ENCODE data around the gene EZR. TPM values are rescaled to one million over a fixed set of nuclear protein-coding genes. Genes with fewer than 3 reads are reported as not detected.
A peak's percentile ranks its signal among the peaks of the same experiment; 100 is the strongest.

Gene EZR
- total RNA-seq, 1 donor from 2014 or later = 314 TPM

DNA sequence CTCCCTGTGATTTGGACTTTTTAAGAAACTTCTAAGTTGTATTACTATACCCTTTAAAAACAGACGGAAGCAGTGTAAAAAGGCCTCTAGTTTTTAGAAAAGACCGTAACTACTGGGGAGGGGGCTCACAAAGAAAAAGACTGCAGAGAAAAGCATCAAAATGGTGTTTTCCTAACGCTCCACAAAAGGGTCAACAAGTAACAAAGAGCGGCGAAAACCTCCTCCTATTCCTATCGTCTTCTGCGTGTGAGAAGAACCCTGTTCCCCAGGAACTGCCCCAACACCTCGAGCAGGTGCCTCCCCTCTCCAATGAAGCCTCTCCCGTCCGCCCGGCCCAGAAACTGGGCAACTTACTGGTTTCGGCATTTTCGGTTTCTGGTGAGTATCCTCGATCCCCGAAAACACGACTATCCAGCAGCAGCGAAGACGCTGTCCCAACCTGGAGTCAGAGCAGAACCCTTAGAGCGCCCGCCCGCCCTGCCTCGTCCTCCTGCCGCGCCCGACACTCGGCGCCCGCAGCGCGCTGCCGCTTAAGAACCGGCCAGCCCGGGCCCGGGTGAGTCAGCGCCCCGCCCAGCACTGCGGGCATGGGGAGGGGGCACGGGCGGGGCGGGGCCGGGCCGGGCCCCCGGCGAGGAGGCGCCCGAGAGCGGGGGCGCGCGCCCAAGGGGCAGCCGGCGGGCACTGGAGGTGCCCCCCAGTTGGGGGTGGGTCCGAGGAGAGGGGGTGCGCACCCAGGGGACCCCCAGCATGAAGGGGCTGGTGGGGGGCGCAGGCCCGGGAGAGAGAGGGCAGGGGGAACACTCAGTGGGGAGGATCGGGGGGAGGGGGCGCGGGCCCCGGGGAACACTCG is 1.2 kb downstream of the EZR start:
- peak; percentile 84 for DNase-seq (ENCODE audit: low spot score)

DNA sequence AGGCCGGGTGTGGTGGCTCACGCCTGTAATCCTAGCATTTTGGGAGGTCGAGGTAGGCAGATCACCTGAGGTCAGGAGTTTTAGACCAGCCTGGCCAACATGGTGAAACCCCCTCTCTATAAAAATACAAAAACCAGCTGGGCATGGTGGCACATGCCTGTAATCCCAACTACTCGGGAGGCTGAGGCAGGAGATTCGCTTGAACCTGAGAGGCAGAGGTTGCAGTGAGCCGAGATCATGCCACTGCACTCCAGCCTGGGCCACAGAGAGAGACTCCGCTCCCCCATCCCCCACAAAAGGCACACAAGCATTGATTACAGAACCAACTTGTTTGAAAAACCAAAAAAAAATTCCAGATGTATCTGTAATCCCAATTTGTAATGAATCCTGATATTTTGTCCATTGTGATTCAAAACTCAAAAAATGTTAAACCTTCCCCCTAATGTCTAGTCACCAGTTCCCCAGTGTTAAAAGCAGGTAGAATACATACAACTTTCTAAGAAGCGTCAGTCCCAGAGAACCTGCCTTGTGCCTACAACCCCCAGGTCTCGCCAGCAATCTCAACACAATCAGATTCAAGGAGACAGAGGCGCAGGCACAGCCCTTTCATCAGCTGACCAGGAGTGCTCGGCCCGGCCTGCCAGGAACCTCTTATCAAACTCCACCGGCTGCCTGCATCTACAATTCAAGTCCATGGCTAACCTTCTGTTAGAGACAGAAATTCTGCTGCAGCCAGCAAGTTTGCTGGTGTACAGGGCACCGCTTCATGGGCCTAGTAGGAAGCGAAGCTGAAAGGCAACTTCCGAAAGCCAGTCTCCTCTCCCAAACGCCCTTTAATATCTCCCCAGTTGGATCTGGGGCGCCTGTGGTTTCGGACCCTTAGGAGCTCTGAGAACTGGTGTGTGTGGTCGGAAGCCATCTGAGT is 2.1 kb downstream of the EZR start:
- DNase-seq (ENCODE audit: low spot score) = peak; percentile 69

DNA sequence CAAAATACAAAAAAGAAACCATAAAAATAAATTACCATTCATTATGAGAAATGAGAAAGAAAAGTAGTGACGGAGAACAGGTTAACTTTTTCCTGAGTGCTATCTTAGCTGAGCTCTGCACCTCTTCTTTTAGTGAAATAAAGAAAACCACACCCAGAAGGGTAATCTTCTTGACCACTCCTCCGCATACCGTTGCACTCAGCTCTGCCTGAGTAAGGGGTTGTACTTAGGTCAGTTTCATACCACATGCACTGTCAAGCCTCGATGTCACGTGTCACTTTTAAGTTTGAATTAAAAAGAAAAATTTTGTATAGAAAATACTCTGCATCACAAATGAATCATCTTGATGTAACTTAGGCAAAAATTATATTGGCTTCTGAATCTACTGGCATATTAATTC is 2.8 kb downstream of the EZR start:
- no peak for DNase-seq (ENCODE audit: low spot score)

DNA sequence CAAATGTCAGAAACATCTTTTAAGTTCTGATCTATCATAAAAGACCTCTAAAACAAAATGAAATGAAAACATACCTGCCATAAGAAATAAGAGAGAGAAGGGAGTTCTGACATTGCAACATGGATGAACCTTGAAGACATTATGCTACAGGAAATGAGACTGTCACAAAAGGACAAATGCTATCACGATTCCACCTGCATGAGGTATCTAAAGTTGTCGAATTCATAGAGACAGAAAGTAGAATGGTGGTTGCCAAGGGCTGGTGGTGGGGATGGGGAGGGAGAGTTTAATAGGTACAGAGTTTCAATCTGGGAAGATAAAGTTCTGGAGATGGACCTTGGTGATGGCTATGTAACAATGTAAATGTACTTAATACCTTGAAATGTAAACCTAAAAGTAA is 3.3 kb downstream of the EZR start:
- DNase-seq (ENCODE audit: low spot score) = no peak

DNA sequence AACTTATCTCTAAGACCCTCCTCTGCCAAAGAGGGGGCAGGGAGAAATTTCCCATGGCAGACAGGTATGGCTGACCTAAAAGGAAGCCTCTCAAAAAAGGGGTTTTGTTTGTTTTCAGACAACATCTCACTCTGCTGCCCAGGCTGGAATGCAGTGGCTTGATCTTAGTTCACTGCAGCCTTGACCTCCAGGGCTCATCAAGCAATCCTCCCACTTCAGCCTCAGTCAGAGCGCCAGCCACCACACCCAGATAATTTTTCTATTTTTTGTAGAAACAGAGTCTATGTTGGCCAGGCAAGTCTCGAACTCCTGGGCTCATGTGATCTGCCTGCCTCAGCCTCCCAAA is 3.8 kb downstream of the EZR start:
- DNase-seq (ENCODE audit: low spot score) = no peak

DNA sequence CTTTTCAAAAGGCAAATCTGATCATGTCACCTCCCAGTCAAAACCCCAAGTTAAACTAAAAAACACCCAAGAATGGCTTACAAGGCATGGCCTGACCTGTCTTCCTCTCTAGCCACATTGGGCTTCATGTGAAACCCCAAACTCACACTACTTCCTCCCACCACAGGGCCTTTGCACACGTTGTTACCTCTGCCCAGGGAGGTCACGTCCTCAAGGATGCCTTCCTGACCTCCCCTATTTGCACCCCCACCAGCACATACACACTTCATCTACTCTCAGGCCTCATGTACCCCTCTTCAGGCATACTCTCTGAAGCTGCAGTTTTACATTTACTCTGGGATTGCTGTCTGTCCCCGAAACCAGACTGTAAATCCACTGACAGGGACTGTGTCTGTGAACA is 6.1 kb downstream of the EZR start:
- no peak for DNase-seq (ENCODE audit: low spot score)

DNA sequence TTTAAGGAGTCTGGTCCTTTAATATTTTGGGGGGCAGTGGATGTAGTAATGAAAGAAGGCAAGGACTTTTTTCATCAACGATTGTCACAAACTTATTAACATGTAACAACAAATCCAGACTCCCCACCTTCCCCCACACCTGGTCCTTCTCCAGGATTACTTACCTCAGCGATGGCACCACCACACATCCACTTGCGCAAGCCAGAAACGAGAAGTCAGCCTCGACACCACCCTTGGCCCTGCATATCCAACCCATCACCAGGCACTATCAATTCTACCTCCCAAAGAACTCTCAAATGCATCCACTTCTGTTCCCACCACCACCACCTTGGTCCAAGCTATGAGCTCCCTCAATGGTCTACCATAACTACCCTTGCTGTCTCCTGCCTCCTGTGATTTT is 6.6 kb downstream of the EZR start:
- no peak for DNase-seq (ENCODE audit: low spot score)

DNA sequence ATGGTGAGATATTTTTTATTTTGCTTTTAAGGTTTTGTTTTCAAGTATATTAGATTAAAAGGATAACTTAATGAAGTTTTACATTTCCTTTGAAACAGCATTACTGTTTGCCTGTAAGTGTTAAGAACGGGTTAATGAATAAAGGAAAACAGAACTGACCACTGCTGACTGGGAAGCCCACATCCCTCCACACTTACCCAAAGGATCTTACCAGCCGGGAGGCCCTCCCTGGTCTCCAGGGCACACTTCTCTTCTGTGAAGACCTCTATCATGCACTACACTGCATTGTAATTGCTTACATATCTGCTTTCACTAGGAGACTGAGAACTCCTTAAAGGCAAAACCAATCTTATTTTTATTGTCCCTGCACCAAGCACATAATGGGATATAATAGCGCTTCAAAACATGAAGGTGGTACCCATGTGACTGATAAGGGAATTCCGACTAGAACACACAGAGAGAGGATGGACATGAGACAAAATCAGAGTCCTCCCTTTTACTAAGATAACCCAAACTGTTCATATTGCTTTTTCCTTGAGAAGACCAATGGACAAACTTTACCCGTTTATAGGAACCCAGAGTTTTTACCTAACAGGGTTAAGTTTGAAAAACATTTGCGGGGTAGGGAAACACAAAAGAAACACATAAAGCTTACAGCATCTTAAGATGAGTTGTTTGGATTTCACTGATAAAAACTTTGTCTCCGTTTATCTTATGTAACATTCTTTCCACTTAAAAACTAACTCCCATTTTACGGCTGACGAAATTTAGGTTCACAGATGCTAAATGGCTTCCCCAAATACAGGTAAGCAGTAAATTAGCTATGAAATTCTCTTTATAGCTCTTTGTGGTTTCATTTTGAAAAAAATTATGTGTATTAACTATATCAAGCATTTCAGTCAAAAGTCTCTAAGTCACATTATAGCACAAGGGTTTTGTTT is 8.7 kb downstream of the EZR start:
- DNase-seq (ENCODE audit: low spot score) = no peak

DNA sequence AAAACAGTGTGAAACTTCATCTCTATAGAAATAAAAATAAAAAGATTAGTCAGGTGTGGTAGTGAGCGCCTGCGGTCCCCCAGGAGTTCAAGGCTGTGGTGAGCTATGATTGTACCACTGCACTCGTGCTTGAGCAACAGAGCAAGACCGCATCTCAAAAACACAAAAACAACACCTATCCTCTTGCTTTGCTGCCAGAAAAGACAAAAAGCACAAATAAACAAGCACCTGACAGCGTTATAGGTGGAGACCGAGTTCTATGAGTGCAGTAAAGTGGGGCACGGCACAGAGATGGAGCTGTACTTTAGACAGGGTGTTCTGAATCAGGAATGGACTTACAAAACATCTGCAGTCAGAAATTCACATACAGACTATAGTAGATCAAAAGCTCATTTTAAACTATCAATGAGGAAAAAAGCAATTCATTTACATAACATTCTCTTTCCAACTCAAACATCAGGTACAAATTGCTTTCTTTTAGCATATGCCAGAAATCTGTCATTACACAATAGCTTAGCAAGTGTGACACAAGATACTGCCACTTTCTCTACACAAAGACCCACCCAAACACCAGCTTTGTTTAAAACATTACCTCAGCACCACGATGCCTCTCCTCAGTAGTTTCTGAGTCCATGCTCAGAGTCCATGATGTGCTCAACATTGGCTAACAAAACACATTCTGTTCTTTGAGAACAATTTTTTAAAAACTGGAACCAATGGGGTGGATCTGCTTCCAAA is 10.1 kb downstream of the EZR start:
- DNase-seq (ENCODE audit: low spot score) = no peak

DNA sequence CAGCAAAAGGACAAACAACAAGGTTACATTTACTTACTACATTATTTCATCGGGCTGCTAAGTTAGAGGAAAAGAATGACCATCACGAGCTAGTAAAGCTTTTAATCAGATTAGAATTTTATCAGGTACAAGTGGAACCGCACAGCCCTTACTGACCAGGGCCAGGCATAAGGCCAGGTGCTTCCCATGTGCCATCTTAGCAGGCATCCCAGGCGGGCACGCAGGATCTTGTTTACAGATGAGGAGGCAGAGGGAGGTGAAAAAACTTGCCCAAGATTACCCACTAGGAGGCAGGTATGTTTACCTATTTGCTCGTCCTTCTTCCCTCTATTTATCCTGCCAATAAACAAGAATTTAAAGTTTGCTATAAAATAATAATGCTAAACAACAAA is 10.7 kb downstream of the EZR start:
- DNase-seq (ENCODE audit: low spot score) = no peak

DNA sequence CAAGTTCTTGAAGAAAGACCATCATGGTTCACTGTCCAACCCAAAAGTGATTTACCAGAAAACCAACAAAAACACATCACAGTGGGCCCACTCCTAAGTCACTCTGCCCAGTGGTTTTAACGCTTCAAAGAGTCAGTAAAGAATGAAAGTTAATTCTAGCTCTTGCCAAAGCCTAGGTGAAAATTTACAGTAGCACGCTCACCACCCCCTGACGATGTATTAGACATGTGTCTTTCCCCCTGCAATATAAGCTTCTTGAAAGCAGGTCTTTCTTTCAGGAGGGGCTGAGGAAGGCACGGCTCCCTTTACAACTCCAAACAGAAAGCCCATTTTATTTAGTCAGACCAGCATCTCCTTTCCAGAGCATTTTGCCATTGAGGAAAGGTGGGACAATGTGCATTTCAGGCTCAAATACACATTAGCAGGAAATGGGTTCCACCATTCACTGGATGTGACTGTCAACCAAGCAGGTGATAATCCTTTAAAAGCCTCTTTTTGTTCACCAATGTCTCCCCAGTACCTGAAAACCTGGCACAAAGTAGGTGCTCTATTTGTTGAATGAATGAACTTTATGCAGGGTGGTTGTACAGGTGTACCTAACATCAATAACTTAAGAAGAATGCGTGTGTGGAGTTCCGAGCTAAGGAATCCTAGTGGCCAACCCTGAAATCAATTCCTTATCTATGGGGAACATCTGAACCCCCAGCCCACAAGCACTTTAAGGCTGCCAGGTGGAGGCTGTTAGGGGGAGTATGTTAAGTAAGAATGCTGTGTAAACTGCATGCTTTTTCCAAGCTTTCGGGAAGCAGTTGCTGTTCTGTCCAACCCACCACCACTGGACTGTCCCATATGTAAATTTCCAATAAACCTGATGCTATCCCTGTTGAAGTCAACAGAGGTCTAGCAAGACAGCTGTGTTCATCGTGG is 11.4 kb downstream of the EZR start:
- DNase-seq (ENCODE audit: low spot score) = no peak

DNA sequence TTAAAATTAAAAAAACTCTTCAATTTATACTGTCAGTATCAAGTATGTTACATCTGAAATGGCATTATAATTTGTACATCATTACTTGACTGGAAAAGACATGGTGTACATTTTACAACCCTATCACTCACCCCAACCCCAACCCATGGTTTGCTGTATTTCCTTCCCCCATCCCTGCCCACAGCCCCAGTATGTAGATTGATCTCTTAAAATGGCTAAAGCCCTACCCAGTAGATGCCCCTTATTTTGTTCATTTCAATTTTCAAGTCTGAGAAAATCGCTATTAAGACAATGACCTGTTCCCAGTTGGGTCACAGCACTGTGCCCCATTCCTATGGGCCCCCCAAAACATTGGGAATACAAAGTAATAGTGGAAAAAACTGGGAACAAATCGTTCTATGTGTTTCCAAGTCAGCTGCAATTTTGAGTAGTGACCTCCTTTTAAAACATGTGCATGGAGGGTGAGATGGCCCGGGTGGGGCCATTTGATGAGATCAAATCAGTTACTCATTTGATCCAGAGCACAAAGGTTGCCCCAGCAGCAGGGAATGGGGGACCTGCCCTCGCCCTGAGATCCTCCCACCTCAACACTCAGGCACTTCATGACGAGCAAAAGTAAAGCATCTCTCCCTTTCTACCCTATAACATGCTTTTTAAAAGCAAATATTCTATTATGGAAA is 13.3 kb downstream of the EZR start:
- peak; percentile 38 for DNase-seq (ENCODE audit: low spot score)

DNA sequence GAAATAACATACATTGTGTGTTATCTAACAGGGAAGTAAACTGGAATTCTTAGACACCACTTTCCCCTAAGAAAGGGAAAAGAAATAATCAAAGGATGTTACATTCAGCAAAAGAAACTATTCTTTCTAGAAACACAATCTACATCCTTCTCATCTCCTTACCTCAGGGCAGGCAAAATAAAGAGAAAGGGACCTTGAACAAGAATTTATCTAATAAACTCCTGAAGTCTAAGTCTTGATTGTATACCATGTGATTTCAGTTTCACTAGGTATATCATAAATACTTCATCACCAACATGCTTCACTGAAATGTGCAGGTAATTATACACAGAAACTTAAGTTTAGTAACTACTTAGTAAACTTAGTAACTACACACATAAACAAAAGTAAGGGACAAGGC is 15.0 kb downstream of the EZR start:
- DNase-seq (ENCODE audit: low spot score) = no peak

DNA sequence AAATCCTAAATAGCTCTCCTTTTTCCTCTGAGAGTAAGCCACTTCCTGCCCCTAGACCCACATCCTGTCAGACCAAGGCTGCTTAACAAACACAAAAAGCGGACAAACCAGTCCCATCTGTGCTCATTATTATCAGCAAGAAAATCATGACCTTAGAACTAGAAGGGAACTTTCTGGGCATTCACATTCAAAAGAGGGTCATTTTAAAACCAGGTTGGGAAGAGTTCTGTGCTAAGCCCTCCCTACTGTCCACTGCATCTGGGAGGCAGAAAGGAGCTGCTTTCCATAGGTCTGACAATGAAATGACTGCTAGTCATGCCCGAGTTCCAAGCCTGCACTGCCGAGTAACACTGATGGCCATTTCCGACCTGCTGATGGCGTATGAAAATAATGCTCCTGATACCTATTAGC is 15.4 kb downstream of the EZR start:
- peak; percentile 62 for DNase-seq (ENCODE audit: low spot score)

DNA sequence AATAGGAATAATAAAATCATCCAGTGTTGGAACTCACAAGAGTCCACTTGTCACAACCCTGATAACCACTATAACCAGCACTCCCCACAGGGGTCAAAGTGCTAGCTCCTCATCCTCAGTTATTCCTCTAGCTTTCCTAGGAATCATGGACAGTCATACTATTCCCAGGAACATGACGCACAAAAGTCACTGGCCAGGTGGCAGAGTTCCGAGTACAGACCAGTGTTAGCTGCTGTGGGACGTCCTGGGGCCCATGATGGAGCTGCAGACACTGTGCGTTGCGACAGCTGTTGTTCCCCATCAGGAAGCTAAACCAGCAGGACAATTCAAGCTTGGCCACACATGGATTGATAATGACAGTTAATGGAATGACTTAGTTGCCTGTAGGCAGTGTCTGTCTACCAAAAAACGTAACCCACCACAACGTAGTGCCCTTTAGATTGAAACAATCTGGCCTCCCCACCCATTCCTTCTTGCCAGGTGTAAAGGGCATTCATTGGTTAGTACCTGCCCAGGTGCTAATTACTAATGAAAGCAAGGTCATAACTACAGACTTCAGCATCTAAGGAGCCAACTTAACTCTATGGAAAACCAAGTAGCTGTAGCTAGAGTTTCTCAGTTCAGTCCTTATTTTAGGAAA is 17.4 kb downstream of the EZR start:
- no peak for DNase-seq (ENCODE audit: low spot score)

DNA sequence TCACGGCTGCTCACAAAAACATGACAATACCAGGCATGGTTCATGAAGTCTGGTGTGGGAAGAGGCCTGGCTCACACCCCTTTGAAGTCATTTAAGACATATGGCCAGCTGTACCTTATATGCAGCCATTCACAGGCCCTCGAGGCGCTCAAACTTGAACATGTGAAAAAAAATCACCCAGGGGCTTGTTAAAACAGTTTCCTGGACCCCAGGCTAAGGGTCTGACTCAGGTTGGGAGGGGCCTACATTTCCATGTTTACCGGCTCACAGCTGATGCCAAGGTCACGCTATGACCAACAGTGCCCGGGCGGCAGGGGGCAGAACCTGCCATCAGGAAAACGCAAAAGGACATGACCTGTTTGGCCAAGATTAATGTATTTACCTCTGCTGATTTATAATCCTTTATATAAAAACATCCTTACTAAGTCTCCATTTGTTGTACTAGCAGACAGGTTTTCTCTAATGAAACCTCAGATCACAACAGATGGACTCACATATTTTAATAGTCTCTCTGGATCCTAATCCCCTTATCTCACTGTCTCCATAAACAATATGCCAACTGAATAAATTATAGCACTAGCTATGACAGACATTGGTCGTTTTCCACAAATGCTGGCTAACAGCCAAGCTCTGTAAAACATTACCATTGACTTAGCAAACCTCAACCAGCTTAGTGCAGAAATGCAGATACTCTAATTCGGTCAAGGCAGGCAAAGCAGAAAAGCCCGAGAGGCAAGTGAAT is 19.9 kb downstream of the EZR start:
- peak; percentile 64 for DNase-seq (ENCODE audit: low spot score)

DNA sequence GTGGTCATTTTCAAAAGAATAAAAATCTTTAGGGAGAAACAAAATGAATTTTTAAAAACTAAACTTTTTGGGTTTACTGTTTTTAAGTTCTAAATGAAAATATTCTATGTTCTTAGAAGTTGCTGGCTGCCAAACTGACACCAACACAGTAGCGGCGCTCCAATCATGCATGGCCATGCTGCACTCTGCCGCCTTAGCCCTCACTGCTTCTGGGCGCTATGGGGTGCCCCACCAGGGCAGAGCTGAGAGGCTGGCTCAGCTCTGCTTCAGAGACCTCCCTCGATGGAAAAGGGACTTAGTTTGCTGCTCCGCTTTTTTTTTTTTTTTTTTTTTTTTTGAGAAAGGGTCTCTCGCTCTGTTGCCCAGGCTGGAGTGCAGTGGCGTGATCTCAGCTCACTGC is 20.9 kb downstream of the EZR start:
- peak; percentile 35 for DNase-seq (ENCODE audit: low spot score)

All from ureter (tissue), 1 donor.